GM18526 (cell line): Measurements from ENCODE around the gene ANK3.

Source experiments
- POLR2A ChIP-seq: IDR thresholded peaks from 3 replicates; pipeline ENCODE4 v1.6.1; 2011; ENCODE audit not compliant: insufficient read length; ENCODE audit errors: extremely low read depth

ANK3 gene

GRCh38 chr10:60044971-60045370 lies 344.7 kb downstream of the ANK3 start:
- TF ChIP-seq POLR2A: no peak

GRCh38 chr10:60044242-60044641 lies 345.4 kb downstream of the ANK3 start:
- TF ChIP-seq POLR2A: no peak

GRCh38 chr10:60043561-60044241 lies 346.0 kb downstream of the ANK3 start:
- no peak for TF ChIP-seq POLR2A

GRCh38 chr10:60042914-60043313 lies 346.8 kb downstream of the ANK3 start:
- TF ChIP-seq POLR2A: no peak

GRCh38 chr10:60042262-60042661 lies 347.4 kb downstream of the ANK3 start:
- no peak for TF ChIP-seq POLR2A

GRCh38 chr10:60041489-60042133 lies 348.1 kb downstream of the ANK3 start:
- TF ChIP-seq POLR2A: no peak

- no peak for TF ChIP-seq POLR2A
These were observed 349.5 kb downstream of the ANK3 start for GRCh38 chr10:60040014-60040662.

GRCh38 chr10:60035984-60036383 lies 353.7 kb downstream of the ANK3 start:
- TF ChIP-seq POLR2A: no peak

- no peak for TF ChIP-seq POLR2A
These were observed 357.0 kb downstream of the ANK3 start for GRCh38 chr10:60032723-60033122.

GRCh38 chr10:60031664-60032063 lies 358.0 kb downstream of the ANK3 start:
- TF ChIP-seq POLR2A: no peak

- no peak for TF ChIP-seq POLR2A
These were observed 358.5 kb downstream of the ANK3 start for GRCh38 chr10:60031183-60031582.

- TF ChIP-seq POLR2A: no peak
These were observed 360.2 kb downstream of the ANK3 start for GRCh38 chr10:60029475-60029874.

- no peak for TF ChIP-seq POLR2A
These were observed 361.6 kb downstream of the ANK3 start for GRCh38 chr10:60028081-60028480.

GRCh38 chr10:60025279-60025678 lies 364.4 kb downstream of the ANK3 start:
- no peak for TF ChIP-seq POLR2A

- TF ChIP-seq POLR2A: no peak
These were observed 365.2 kb downstream of the ANK3 start for GRCh38 chr10:60024506-60024905.

- no peak for TF ChIP-seq POLR2A
These were observed 366.4 kb downstream of the ANK3 start for GRCh38 chr10:60023155-60023877.
